H1 (cell line): ENCODE data around the gene TBC1D22A.

ENCODE experiments used
- JUND ChIP-seq: IDR thresholded peaks from 2 replicates; pipeline ENCODE4 v1.6.1; 2011; ENCODE audit warnings: mild to moderate bottlenecking, improper control_type of control experiment, low read length
- SIN3A ChIP-seq, 2 experiments: IDR thresholded peaks in 1 of 2; conservative IDR thresholded peaks in 1 of 2; 2 replicates each; pipeline ENCODE4 v1.6.1; 2011 to 2012; ENCODE audit warnings: low read length in 2 of 2, improper control_type of control experiment in 1 of 2, low read depth in 1 of 2, mild to moderate bottlenecking in 1 of 2
- TF ChIP-seq, protein P1 (sequence below), 3 experiments: IDR thresholded peaks; 1 replicate in 2 of 3; 2 replicates in 1 of 3; pipeline versions ENCODE4 v1.5.1 to v1.6.1; 2011; ENCODE audit warnings: low read length in 3 of 3, mild to moderate bottlenecking in 3 of 3, inconsistent platforms in 2 of 3, low read depth in 1 of 3, moderate library complexity in 1 of 3; ENCODE audit not compliant: insufficient read depth in 1 of 3; ENCODE audit errors: control extremely low read depth in 1 of 3

DNA sequence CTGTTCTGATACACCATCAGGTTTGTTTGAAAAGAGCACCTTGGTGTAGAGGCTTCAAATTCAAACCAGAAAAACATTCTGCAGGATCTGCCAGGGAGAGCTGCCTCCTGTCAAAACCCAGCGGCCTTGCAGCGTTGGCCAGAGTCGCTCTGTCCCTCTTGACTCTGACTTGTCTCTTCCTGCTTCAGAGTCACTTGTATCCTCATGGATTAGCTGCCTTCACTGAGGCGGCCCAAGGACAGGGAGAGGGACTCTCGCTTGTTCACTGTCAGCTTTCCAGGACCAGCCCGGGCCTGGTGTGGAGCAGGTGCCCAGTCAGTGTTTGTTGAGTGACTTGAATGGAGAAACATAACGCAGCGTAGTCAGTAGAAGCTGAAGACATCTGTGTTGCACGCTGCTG, 18.0 kb downstream of the TBC1D22A start:
- TF ChIP-seq, protein P1, sequence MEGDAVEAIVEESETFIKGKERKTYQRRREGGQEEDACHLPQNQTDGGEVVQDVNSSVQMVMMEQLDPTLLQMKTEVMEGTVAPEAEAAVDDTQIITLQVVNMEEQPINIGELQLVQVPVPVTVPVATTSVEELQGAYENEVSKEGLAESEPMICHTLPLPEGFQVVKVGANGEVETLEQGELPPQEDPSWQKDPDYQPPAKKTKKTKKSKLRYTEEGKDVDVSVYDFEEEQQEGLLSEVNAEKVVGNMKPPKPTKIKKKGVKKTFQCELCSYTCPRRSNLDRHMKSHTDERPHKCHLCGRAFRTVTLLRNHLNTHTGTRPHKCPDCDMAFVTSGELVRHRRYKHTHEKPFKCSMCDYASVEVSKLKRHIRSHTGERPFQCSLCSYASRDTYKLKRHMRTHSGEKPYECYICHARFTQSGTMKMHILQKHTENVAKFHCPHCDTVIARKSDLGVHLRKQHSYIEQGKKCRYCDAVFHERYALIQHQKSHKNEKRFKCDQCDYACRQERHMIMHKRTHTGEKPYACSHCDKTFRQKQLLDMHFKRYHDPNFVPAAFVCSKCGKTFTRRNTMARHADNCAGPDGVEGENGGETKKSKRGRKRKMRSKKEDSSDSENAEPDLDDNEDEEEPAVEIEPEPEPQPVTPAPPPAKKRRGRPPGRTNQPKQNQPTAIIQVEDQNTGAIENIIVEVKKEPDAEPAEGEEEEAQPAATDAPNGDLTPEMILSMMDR (IDR thresholded peaks at IDR 0.05; ENCODE audit: control extremely low read depth in 1 of 3, insufficient read depth in 1 of 3, low read depth in 1 of 3, low read length in 3 of 3) = no peak
- TF ChIP-seq SIN3A (conservative IDR thresholded peaks at IDR 0.05 in 1 of 2, IDR thresholded peaks at IDR 0.05 in 1 of 2; ENCODE audit: low read depth in 1 of 2, low read length in 2 of 2) (no peak), JUND (no peak)
